ENCODE measurements around the gene NCAPG.

Gene NCAPG, protein sequence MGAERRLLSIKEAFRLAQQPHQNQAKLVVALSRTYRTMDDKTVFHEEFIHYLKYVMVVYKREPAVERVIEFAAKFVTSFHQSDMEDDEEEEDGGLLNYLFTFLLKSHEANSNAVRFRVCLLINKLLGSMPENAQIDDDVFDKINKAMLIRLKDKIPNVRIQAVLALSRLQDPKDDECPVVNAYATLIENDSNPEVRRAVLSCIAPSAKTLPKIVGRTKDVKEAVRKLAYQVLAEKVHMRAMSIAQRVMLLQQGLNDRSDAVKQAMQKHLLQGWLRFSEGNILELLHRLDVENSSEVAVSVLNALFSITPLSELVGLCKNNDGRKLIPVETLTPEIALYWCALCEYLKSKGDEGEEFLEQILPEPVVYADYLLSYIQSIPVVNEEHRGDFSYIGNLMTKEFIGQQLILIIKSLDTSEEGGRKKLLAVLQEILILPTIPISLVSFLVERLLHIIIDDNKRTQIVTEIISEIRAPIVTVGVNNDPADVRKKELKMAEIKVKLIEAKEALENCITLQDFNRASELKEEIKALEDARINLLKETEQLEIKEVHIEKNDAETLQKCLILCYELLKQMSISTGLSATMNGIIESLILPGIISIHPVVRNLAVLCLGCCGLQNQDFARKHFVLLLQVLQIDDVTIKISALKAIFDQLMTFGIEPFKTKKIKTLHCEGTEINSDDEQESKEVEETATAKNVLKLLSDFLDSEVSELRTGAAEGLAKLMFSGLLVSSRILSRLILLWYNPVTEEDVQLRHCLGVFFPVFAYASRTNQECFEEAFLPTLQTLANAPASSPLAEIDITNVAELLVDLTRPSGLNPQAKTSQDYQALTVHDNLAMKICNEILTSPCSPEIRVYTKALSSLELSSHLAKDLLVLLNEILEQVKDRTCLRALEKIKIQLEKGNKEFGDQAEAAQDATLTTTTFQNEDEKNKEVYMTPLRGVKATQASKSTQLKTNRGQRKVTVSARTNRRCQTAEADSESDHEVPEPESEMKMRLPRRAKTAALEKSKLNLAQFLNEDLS

DNA sequence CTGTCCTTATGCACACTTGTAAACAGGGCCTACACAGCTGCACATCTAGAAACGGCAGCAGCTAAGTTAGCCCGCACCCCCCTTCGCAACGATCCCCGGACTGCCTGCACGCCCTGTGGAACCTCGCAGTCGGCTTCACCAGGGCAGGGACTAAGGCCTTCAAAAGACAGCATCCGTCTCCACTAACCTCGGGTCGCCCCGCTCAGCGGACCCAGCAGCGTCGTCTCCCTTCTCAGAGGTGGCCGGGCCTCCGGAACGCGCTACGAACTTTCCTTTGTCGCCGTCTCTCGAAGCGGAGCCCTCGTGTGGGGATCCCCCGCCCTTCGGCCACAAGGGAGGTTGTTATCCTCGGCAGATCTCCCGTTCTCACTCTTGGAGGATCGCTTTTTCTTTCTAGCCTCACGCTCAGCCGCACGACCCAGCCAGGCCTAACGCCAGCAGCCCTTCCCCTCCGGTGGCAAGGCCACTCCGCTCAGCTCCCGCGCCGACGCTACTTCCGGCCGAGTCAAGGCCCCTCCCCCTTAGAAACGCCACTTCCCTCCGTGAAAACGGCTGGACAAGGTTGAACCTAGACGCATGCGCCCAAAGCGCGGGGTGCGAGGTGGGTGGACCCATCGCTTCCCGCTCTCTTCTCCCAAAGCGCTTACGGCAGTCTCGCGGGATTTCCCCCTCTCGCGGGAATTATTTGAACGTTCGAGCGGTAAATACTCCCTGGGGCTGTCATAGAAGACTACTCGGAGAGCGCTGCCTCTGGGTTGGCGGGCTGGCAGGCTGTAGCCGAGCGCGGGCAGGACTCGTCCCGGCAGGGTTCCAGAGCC, at the start of gene NCAPG, which contains the start of gene DCAF16:
NCAPG (plus strand) TSS at position 720 of the 818 bp plus-strand sequence. CDS start 99 bp downstream, outside the sequence.
DCAF16 (minus strand) TSS at position 498 of the 818 bp plus-strand sequence. CDS start 6,616 bp downstream, outside the sequence.
- DNase-seq (ENCODE audit: low spot score) = peak; percentile 100

DNA sequence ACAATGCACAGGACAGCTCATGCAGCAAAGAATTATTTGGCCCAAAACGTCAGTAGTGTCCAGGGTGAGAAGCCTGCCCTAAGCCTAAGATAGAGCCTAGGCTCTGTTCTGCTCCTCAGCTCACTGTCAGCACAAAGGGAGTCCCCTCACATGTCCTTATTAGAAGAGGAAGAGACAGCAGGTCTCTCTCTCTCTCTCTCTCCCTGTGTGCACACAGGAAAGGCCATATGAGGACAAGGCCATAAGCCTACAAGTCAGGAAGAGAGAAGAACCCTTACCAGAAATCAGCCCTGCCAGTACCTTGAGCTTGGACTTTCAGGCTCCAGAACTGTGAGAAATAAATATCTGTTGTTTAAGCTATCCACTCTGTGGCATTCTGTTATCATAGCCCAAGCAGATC, 49.7 kb upstream of the NCAPG start:
- DNase-seq (ENCODE audit: low spot score) = no peak

DNA sequence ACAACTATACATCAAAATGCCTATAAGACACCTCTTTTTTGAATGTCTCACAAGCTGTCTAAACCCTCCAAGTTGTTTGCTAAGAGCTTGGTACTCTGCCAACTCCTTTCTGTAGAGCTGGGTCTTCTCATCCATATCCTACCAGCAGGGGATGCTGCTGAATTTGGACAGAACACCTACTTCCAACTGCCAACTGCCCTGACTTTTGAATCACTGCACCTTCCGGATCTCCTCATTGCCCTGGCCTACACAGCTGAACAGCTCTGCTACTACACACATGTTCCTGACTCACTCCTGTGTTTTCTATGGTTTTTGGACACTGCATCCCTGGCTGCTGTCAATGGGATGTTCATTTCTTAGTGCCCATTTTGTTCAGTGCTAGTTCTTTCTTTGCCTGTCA, 48.1 kb upstream of the NCAPG start:
- no peak for DNase-seq (ENCODE audit: low spot score)

DNA sequence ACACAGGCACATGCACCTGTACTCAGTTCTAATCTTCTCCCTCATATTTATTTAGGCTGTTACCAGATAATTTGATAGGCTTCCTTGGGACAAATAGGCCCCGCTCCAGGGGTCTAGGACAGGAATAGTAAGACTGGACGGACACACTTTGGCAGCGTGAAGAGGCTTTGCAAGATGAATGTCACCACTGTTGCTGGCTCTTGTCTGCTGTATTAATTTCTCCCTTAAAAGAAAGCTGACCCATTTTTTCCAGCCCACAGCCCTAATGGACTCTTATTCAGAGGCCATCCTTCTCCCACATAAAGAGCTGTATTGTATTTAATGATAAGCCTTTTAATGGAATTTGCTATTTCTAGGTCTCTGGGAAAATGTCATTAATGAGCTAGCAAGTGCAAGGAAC, 47.4 kb upstream of the NCAPG start:
- DNase-seq (ENCODE audit: low spot score) = no peak

DNA sequence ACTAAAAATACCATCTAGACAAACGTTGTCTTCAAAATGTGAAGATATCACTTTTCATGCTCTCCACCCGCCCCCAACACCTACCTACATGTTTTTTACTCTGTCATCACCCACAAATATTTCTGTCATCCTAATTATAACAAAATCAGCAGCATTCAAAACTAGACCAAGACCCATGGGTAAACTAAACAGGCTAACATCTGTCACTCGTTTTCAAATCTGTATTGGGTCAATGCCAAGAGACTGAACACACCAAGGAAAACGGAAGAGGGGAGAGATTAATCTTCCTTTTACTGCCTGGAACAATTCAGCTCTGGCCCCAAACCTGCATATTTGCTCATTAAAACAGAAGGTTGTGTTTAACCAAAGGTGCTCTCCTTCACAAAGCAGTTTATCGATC, 46.8 kb upstream of the NCAPG start:
- no peak for DNase-seq (ENCODE audit: low spot score)

DNA sequence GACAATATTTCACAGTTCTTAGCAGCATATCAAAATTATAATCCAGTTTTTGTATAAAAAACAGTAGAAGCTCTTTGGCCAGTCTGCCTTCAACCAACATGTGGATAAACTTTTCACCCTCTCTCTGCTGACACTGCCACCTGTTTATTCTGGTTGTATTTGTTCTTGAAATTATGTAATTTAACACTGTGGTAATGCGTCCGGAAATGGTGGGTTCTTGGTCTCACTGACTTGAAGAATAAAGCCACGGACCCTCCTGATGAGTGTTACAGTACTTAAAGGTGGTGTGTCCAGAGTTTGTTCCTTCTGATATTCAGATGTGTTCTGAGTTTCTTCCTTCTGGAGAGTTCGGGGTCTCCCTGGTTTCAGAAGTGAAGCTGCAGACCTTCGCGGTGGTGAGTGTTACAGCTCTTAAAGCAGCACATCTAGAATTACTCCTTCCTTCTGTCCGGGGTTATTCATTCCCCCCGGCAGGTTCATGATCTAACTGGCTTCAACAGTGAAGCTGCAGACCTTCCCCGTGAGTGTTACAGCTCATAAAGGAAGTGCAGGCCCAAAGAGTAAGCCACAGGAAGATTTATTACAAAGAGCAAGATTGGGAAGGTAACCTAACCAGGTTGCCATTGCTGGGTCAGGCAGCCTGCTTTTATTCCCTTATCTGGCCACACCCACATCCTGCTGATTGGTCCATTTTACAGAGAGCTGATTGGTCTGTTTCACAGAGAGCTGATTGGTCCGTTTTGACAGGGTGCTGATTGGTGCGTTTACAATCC, 45.1 kb upstream of the NCAPG start:
- DNase-seq (ENCODE audit: low spot score) = no peak

DNA sequence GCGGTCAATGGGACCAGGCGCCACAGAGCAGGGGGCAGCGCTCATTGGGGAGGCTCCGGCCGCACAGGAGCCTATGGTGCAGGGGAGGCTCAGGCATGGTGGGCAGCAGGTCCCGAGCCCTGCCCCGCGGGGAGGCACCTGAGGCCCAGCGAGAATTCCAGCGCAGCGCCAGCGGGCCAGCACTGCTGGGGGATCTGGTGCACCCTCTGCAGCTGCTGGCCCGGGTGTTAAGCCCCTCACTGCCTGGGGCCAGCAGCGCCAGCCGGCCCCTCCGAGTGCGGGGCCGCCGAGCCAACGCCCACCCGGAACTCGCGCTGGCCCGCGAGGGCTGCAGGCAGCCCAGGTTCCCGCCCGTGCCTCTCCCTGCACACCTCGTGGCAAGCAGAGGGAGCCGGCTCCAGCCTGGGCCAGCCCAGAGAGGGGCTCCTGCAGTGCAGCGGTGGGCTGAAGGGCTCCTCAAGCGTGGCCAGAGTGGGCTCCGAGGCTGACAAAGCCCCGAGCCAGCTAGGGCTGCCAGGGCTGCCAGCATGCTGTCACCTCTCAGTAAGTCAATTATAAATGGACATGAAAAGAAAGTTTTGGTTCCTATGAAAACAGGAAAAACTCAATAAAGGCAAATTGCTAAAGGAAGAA, 43.8 kb upstream of the NCAPG start:
- no peak for DNase-seq (ENCODE audit: low spot score)

DNA sequence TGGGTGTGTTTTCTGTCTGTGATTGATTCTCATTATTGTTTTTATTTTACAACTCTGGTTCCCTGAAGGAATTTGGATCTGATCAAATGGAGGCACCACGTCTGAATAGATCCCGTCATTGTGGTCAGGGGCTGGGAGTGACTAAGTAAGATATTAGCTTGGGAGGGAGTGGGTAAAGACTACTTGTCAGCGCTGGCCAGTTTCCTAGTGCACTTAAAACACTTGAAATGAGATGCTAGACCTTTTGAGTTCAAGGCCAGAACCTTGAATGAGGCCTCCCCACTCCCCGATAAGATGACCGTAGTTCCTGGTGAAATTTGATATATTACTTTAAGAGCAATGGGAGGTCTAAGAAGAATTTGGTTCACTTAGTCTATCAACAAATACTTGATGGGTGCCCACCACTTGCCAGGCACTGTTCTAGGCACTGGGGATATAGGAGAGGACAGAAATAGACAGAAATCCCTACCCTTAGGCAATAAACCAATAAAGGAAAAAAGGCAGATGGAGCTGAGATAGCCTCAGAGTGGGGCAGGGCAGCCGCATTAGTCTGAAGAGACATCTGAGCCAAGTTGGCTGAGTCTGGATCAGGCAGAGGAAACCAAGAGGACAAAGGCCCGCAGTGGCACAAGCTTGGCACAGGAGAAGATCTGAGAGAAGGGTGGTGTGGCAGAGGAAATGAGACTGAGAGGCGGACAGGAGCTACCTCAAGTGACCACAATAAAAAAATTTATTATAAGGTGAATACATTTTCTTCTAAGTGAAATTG, 41.2 kb upstream of the NCAPG start:
- DNase-seq (ENCODE audit: low spot score) = no peak

DNA sequence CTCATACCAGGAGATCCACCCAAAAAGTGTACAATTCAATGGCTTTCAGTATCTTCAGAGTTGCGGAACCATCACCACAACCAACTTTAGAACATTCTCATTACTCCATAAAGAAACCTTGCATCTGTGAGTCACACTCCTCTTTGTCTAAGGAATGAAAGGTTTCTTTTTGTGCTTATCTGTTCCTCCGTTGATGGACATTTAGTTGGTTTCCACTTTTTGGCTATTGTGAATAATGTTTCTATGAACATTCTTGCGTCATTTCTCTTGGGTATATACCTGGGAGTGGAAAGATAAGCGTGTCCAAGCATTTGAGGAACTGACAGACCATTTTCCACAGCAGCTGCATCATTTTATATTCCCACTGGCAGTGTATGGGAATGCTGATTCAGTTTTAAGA, 39.9 kb upstream of the NCAPG start:
- no peak for DNase-seq (ENCODE audit: low spot score)

DNA sequence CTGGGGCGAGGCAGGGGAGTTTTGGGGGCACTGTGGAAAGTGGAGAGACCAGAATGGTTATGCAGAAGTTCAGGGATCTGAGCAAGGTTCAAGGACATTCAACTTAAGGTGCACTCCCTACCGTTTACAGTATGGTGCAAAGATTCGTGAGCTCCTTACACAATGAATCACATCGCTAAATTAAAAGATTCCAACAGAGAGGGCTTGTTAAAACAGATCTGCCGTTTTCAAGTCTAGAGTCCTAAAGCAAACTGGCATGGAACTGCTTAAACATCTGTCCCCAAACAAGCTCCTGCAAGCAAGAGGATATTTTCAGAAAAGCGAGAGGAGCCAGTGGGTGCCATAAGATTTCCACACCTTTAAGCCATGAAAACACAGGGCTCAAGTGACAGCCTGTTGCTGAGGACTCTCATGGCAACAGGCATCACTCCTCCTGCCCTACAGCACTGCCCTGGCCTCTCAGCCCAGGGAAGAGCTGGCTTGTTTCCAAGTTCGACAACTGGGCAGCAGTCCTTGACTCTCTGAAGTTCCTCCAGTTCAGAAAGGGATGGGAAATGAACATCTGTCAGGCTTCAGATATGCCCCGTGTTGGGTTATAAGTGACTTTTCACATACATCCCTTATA, 39.4 kb upstream of the NCAPG start:
- no peak for DNase-seq (ENCODE audit: low spot score)

DNA sequence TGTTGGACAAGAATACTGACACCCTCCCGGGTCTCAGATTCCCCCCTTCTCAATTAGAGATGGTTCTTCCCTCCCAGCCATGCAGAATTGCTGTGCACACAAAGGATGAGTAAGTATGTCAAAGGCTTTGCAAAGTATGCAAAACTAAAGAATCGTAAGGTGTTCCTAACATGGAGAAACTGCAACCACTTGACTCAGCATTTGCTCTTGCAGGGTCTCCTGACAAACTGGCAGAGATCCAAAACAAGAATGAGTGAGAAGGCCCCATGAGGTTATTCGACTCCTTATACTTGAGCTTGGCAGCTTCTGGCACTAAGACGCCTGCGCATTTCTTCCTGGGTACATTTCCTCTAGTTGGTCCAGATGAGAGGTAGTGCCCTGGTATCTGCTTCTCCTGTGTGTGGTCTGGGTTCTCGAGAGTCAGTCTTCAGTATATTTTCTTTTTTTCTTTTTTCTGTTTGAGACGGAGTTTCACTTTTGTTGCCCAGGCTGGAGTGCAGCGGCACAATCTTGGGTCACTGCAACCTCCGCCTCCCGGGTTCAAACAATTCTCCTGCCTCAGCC, 37.6 kb upstream of the NCAPG start:
- no peak for DNase-seq (ENCODE audit: low spot score)

DNA sequence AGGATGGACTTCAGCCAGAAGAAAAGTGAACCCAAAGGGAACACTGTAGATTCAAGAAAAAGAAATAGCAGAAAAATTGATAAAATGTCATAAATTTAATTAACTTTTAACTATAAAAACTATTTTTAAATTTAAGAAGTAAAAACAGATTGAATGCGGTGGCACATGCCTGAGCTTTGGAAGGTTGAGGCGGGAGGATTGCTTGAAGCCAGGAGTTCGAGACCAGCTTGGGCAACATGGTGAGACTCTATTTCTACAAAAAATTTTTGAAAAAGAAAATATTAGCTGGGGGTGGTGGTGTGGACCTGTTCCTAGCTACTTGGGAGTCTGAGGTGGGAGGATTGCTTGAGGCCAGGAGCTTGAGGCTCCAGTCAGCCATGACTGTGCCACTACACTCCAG, 32.3 kb upstream of the NCAPG start:
- no peak for DNase-seq (ENCODE audit: low spot score)

DNA sequence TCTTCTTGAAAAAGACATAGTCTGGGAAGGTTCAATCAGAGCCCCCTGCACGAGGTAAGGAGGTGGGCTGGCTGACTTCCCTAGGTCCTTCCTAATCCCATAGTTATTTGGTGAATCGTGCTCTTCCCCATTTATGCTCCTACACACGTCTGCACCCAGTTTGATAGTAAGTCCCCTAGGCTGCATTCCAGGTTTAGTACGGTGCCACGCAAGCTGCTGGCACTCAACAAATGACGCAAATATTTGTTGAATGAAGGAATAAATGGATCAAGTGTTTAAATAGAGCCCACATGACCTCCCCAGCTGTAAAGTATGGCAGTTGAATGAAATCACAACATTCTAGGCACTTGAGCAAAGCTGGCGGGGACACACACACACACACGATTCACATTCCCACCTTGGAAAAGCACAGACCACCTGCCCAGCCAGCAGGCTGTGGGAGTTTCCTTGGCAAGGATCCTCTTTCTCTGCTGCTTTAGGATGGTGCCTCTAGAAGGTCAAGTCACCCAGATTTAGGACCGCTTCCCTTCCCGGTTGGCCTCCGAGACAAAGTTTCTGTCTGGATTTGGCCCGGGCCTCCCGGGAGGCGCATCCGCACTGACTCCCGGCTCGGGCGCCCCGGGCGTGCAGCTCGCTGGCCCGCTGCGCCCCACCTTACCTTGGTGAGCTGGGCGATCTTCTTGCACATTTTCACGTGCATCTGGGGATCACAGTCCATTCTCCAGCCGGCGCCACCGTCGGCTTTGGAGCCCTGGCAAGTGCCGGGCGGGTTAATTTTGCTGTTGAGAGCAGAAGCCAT, 30.1 kb upstream of the NCAPG start:
- DNase-seq (ENCODE audit: low spot score) = no peak

DNA sequence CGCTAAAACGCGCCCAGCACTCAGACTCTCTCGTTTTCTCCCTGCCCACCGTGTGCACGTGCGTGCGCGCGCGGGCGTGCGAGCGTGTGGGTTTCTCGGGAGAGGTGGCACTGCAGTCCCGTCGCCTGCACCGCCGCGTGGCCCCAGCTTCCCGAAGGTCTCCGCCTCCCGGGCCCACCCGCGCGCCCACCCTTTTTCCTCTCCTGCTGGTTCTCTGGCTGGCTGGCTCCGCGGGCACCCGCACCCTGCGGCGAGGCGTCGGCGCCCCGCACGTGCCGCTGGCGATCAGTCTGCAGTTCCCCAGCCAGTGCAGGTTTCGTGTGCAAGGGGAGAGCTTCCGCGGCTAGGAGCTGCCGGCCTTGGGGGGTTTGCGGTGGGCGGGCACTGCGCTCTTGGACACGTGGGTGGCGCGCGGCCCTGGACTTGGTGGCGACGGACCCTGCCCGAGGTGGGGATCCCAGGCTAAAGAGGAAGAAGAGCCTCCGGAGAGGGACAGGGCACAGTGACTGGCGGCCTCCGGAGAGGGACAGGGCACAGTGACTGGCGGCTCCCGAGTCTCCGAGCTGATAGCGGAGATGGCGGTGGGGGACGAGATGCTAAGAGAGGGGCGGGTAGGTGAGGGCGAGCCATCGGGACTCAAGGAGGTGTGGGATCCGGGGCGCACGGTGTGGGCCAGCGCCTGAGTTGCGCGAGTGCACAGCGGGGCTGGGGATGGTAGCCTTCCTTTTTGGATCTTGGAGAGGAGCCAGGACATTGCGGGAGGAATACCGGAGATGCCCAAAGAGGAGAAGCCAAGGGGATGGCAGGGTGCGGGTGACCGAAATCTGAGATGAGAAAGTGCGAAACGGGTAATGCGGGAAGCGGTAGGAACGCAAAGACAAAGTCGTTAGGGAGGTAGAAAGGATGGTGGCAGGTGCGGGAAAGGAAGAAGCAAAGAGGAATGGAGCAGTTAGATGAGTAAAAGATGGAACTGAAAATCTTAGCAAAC, 29.2 kb upstream of the NCAPG start, which contains the start of gene FAM184B:
FAM184B (minus strand) TSS at position 322 of the 988 bp plus-strand sequence. CDS start 322 bp downstream, outside the sequence.
- no peak for DNase-seq (ENCODE audit: low spot score)

DNA sequence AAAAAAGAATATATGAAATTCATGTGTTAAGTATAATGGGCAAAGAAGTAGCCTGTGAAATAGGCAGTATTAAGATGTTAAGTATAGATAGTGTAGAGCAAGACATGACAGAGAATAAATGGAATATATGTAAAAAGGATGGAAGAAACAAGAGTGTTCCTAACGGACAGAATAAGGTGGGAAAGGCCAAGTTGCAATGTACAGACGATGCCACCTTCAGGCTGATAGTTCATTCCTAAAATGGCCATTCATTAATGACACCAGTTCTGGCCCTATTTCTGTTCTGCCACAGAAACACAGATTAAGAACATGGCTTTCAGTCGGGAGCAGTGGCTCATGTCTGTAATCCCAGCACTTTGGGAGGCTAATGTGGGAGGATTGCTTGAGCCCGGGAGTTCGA, 24.9 kb upstream of the NCAPG start:
- no peak for DNase-seq (ENCODE audit: low spot score)

DNA sequence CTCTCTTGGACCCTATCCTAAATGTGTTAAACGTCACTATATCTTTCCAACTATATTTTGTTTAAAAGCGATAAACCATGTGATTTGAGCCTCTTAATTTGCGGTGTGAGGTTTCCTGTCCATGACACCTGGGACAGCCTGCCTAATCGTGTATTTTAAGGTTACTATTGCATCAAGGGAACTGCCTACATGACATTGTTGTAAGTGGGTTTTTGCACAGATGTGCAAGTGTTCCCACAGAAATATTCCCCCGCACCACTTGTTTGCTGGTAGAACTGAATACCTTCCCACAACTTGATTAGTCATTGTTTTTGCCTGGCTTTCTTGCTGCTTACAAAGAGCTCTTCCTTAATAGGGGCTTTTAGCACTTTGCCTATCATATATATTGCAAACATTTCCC, 24.2 kb upstream of the NCAPG start:
- DNase-seq (ENCODE audit: low spot score) = no peak

DNA sequence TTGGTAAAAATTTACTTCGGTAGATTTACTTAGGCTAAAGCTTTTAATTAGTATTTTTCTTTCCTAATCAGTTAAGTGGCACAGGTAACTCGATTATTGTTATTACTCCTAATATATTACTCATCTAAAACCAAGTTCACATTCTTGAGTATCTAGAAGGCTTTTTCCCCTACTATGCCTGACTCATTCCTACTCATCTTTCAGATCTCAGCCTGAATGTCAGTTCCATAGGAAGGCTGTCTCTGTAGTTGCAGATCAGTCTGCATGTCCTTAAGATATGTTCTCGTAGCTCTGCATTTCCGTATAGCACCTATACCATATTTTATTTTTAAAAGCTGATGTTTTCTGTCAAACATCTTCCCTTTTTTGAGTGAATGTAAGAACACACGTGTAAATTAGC, 23.5 kb upstream of the NCAPG start:
- no peak for DNase-seq (ENCODE audit: low spot score)
